Dermis blood vessel endothelial cell (primary cell): Measurements from ENCODE around the gene C1orf35. TPM values are rescaled to one million over a fixed set of nuclear protein-coding genes. Genes with fewer than 3 reads are reported as not detected.

Experiments used
- DNase-seq: peaks from one replicate; pipeline ENCODE4 v3.0.0; 2010
- total RNA-seq: library from RNA; depleted of rRNA; stranded (reverse); fragments of >200 nt; gene quantifications from 2 replicates; pipeline ENCODE4 v1.2.3, GENCODE V29; 2014

C1orf35 gene
- total RNA-seq: 12.1 and 18.5 TPM in 2 replicates

DNA sequence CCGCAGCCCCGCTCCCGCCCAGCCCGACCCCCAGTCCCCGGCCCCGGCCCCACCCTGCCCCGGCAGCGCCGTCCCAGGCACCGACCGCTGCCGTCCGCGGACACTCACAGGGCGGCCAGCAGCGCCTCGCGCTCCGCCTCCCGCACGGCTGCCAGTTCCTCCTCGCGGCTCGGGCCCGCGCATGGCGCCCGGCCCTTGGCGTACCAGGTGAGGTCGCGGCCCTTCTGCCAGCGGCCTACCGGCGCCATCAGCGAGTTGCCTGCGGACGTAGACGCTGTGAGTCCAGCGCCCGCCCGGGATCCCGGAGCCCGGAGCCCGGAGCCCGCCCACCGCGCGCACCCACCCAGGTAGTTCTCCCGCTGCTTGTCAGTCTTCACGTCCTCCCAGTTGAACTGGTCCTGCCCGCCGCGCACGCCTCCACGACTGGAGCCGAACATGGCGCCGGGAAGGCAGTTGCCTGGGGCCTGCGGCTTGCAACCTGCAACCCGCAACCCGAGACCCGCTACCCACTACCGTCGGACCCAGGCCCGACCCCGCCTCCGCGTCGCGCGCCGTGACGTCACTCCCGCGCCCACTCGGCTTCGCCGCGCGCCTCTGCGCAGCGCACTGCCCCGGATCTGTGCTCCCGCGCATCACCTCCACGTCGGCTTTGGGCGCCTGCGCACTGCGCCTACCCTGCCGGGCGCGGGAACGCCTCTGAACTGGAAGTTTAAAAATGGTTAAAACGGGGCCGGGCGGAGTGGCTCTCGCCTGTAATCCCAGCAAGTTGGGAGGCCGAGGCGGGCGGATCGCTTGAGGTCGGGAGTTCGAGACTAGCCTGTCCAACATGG lies at the start of gene C1orf35:
Gene C1orf35 (minus strand): TSS at position 535 of the 830 bp plus-strand sequence. CDS start 98 bp downstream, at position 437.
- peak; percentile 96 for DNase-seq

GRCh38 chr1:228152918-228153258 lies 49.8 kb upstream of the C1orf35 start:
- no peak for DNase-seq

- DNase-seq: no peak
Observed at GRCh38 chr1:228152097-228152917, 49.2 kb upstream of the C1orf35 start.

GRCh38 chr1:228151180-228151925 lies 48.2 kb upstream of the C1orf35 start:
- no peak for DNase-seq

- no peak for DNase-seq
Observed at GRCh38 chr1:228150461-228151179, 47.5 kb upstream of the C1orf35 start.

DNA sequence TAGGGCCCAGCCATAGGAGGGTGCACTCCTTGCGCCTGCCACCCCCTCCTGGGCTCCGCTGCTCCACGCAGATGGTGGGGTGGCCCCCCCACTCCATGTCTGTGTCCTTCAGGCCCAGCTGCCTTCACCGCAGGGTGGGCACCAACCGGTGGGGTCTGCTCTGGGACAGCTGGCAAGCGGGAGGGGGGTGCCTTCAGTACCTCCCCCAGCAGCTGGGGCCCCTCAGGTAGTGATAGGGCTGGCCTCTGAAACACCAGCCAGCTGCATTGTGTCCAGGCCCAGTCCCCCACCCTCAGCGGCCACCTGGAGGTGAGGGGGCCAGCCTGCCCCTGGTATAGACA lies 47.0 kb upstream of the C1orf35 start:
- no peak for DNase-seq

GRCh38 chr1:228149406-228150119 lies 46.4 kb upstream of the C1orf35 start, which contains the start of gene GJC2:
Gene GJC2, plus strand, starts transcription at chr1:228149930. Its CDS starts 7,829 bp downstream, at chr1:228157759.
- DNase-seq: no peak

DNA sequence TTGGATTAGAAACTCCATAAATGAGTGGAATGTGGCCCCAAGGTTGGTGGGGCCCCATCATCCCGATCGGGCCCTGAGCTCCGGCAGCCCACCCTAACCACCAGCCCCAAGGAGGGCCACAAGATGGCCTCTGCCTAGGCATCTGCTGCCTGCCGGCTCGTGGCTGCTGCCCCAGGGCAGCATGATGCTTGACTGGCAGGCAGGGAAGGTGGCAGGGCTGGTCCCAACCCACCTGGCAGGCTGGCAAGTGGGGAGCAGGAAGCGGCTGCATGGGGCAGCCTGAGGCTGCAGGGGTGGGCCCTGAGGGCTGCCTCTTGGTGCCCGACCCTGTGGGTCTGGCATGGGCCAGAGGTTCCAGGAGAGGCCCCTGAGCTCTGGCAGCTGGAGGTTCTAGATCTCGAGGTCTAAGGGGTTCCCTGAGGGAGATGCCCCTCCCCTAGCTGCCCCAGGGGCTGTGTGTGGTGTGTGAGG lies 45.8 kb upstream of the C1orf35 start:
- no peak for DNase-seq

GRCh38 chr1:228148196-228148861 lies 45.2 kb upstream of the C1orf35 start:
- peak; percentile 36 for DNase-seq

DNA sequence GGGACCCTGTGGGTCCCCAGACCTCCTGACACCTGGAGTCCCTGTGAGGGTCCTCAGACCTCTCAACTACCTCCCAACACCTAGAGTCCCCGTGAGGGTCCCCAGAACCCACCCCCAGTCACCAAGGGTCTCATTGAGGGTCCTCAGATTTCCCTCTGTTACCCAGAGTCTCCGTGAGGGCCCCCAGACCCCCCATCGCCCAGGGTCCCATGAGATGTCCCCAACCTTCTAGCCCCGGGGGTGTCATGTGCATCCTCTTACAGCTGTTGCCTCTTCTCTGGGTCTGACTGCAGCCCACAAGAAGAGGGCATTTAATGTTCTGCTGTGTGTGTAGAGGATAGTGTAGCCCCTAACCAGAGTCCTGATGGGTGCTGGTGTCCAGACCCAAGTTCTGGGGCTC lies 44.6 kb upstream of the C1orf35 start:
- no peak for DNase-seq

GRCh38 chr1:228147151-228147693 lies 44.1 kb upstream of the C1orf35 start:
- no peak for DNase-seq

DNA sequence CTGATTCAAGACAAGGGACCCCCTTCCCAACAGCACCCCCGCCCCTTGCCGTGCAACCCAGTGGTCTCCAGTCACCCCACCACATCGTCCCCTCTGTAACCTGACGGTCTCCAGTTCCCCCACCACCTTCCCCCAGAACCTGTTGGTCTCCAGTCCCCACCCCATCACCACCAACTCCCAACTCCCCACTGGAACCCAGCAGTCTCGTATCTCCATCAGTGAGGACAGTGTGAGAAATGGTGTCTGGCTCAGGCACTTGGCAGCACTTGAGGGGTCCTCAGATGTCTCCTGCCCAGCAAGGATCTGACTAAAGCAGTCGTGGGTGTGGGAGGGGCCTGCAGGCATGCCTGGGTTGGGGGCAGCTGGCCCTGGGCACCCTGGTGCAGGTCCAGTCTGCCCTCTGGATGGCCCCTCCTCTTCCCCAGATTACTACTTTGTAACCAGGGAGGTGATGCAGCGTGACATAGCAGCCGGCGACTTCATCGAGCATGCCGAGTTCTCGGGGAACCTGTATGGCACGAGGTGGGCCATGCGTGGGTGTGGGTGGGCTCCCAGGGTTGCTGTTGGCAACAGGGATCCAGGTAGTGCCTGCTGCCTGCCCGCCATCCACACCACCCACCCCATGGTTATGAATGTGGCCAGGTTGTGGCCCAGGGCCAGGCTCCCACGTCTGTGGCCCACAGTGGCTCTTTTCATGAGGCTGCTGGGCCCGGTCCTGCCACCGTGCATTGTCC lies 43.5 kb upstream of the C1orf35 start:
- no peak for DNase-seq

DNA sequence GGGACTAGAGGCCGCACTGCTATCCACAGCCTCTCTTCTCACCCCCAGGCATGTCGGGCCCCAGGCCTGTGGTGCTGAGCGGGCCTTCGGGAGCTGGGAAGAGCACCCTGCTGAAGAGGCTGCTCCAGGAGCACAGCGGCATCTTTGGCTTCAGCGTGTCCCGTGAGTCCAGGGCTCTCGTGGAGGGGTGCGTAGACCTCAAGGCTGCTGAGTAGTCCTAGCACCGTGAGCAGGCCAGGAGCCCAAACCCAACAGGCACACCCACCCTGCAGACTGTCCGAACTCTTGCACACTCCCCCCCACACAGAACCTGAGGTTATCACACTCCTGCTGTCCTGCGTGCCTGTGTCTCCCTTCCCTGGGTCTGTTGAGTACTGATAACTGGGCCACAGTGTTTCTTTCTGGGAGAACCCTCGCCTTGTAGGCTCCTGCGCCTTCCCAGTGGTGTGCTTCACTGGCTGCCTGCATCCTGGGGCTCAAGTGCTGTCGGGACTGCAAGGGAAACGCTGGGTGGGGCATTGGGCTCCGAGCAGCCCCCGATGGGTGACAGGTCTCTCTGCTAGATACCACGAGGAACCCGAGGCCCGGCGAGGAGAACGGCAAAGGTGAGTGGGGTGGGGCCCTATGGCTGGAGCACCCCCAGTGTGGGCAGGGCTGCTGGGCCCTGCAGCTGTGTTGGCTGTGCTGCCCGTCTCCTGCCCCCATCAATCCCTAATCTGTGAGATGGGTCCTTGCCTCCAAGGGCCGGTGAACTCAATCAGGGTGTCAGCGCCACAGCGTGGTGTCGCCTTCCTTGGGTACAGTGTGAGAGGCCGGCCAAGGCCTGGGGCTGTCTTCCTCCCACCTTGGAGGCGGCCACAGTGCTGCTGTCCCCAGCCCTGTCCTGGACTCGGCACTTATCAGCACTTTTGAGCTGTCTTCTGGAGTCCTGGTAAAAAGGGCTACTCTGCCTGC lies 42.6 kb upstream of the C1orf35 start:
- DNase-seq: no peak

GRCh38 chr1:228144993-228145343 lies 41.8 kb upstream of the C1orf35 start:
- DNase-seq: no peak

GRCh38 chr1:228144193-228144992 lies 41.3 kb upstream of the C1orf35 start:
- DNase-seq: no peak

DNA sequence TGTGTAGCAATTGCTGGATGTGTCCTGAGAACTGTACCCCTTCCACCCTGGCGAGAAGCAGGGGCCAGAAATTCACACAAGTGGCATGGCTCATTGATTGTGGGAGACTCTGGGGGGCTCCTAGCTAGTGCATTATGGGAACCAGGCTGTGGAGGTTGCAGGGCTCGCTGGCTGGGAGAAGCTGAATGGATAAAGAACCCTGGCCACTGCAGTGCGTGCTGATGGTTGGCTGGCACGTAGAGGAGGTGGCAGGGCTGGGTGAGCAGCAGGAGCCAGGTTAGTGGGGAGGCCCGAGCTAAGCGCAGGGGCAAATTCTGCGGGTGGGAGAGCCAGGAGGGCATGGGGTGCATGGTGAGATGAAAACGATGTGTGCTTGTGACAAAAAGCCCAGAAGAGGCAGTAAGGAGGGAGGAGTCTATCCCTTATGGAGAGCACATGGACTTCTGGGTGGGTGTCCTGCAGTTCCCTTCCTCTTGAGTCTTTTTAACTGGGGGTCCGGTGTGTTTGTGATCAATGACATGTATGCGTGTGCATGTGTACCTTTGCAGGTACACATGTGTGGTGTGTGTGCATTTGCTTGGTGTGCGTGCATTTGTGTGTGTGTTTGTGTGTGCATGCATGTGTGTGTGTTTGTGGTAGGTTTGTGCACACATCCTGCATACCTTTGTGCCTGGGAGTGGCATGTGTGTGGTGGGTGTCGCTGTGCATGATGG lies 40.5 kb upstream of the C1orf35 start:
- no peak for DNase-seq

- no peak for DNase-seq
Observed at GRCh38 chr1:228142701-228143136, 39.6 kb upstream of the C1orf35 start.
